Measurements from ENCODE around the gene GRIK5. TPM values are rescaled to one million over a fixed set of nuclear protein-coding genes. Genes with fewer than 3 reads are reported as not detected.

The GRIK5 gene
- total and polyA plus RNA-seq, 2 of the 8 experiments (the other 6 are each of a cell fraction or from before 2014, with no cell fraction given): 17.8 to 42.9 TPM

GRCh38 chr19:42062381-42062780 is 7.6 kb downstream of the GRIK5 start:
- no peak overlapping the region for H4K91ac ChIP-seq (replicated peaks; ENCODE audit: insufficient read length, low read length)
- peaks cover 0 to 7% of the 10 kb centered on the region in 2 experiments; a peak in 1 of 4 replicates for H3K79me2 ChIP-seq (ENCODE audit: control insufficient read depth in 1 of 2, insufficient read depth in 2 of 2, low read length in 2 of 2)
- TF ChIP-seq, protein P1, sequence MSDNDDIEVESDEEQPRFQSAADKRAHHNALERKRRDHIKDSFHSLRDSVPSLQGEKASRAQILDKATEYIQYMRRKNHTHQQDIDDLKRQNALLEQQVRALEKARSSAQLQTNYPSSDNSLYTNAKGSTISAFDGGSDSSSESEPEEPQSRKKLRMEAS (IDR thresholded peaks at IDR 0.05): no peak
- TF ChIP-seq CHD2 (IDR thresholded peaks at IDR 0.05; ENCODE audit: low read length) (no peak), HDAC6 (IDR thresholded peaks at IDR 0.05; ENCODE audit: low read depth, low read length) (no peak), GTF2F1 (IDR thresholded peaks at IDR 0.05; ENCODE audit: borderline replicate concordance, low read depth, low read length) (no peak), POU5F1 (IDR thresholded peaks at IDR 0.05; ENCODE audit: low read depth, low read length) (no peak)
- TF ChIP-seq, protein P2, sequence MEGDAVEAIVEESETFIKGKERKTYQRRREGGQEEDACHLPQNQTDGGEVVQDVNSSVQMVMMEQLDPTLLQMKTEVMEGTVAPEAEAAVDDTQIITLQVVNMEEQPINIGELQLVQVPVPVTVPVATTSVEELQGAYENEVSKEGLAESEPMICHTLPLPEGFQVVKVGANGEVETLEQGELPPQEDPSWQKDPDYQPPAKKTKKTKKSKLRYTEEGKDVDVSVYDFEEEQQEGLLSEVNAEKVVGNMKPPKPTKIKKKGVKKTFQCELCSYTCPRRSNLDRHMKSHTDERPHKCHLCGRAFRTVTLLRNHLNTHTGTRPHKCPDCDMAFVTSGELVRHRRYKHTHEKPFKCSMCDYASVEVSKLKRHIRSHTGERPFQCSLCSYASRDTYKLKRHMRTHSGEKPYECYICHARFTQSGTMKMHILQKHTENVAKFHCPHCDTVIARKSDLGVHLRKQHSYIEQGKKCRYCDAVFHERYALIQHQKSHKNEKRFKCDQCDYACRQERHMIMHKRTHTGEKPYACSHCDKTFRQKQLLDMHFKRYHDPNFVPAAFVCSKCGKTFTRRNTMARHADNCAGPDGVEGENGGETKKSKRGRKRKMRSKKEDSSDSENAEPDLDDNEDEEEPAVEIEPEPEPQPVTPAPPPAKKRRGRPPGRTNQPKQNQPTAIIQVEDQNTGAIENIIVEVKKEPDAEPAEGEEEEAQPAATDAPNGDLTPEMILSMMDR (IDR thresholded peaks at IDR 0.05; ENCODE audit: control extremely low read depth in 1 of 3, insufficient read depth in 1 of 3, low read depth in 1 of 3, low read length in 3 of 3): no peak

More at GRCh38 chr19:42062381-42062780, 7.6 kb downstream of the GRIK5 start:
- H2BK5ac ChIP-seq (ENCODE audit: low read depth, low read length): no peak overlapping the region
- H3K23ac ChIP-seq (ENCODE audit: insufficient read length): no peak overlapping the region
- DNase-seq (ENCODE audit: low read depth in 1 of 2, low spot score in 2 of 2): no peak
- H3K27me3 ChIP-seq (replicated peaks in 1 of 4; ENCODE audit: control insufficient read depth in 3 of 4, extremely low read depth in 1 of 4, insufficient read depth in 3 of 4, low read length in 3 of 4): no peaks in the 10 kb centered on the region
- CTCF ChIA-PET (ENCODE audit: partially characterized antibody): interaction anchor here (1.2 kb wide), 1 partner anchor 9 kb away, joined by 4 read pairs; no protein-coding TSS in a partner anchor
- peaks cover 8% of the 10 kb centered on the region for H3K79me1 ChIP-seq (ENCODE audit: low read depth, low read length)
- no peaks in the 10 kb centered on the region for H3K9me3 ChIP-seq (ENCODE audit: insufficient read depth in 2 of 2, low read depth in 1 of 2, low read length in 1 of 2)
- 0 out of 2 replicates have a peak, but pooled peaks cover 1% of the 10 kb centered on the region for H3K23me2 ChIP-seq (ENCODE audit: low read depth, low read length)
- no peak overlapping the region for H3K4me2 ChIP-seq (ENCODE audit: insufficient read depth in 1 of 2, low read depth in 2 of 2, low read length in 2 of 2)
- peaks cover 0 to under 1% (median 0%) of the 10 kb centered on the region in 4 experiments; a peak in 1 of 7 replicates for H3K4me1 ChIP-seq (replicated peaks in 1 of 4; ENCODE audit: control insufficient read depth in 3 of 4, insufficient read depth in 4 of 4, low read length in 3 of 4)
- no peak overlapping the region for H2BK120ac ChIP-seq (replicated peaks; ENCODE audit: low read depth, low read length)
- H4K8ac ChIP-seq (ENCODE audit: extremely low read depth, insufficient read depth, low read length): no peak overlapping the region
- no peak overlapping the region for H3K4ac ChIP-seq (replicated peaks; ENCODE audit: insufficient read length, low read depth, low read length)
- H3K14ac ChIP-seq (ENCODE audit: insufficient read length): no peak overlapping the region
- no peak overlapping the region for H2AK5ac ChIP-seq (ENCODE audit: low read depth, low read length)
- H3K36me3 ChIP-seq (ENCODE audit: control insufficient read depth in 2 of 4, insufficient read depth in 4 of 4, low read length in 3 of 4): peaks cover 19 to 58% (median 44%) of the 10 kb centered on the region in 4 experiments; a peak in 7 of 8 replicates
- POLR2A ChIA-PET (ENCODE audit: partially characterized antibody): no interaction called here
- no peak overlapping the region for H4K5ac ChIP-seq (ENCODE audit: insufficient read length, low read depth, low read length)
- no peak overlapping the region for H3K56ac ChIP-seq (replicated peaks; ENCODE audit: insufficient read length, low read depth, low read length)
- no peak overlapping the region for H3K9ac ChIP-seq (replicated peaks in 1 of 4; ENCODE audit: extremely low read depth in 1 of 4, low read depth in 3 of 4, low read length in 3 of 4)
- 96% methylated on average over 15 of the region's 16 CpGs; no CpG with 5 or more reads in 1 of the 2 experiments for WGBS, 2 experiments (ENCODE audit: extremely low coverage in 1 of 2, insufficient coverage in 1 of 2, insufficient read length in 1 of 2, insufficient replicate concordance in 2 of 2, low coverage in 1 of 2, low lambda C conversion rate in 2 of 2, missing lambda C conversion rate in 1 of 2)
- H3K27ac ChIP-seq (ENCODE audit: low read depth, low read length): no peak overlapping the region
- no peak overlapping the region for H3K18ac ChIP-seq (ENCODE audit: extremely low read depth, low read length)
- FAIRE-seq: no peak
- H2BK15ac ChIP-seq (ENCODE audit: low read length): no peak overlapping the region
- H2BK20ac ChIP-seq (ENCODE audit: low read length): no peak overlapping the region
- no peak overlapping the region for H2BK12ac ChIP-seq (ENCODE audit: low read depth, low read length)
- peaks cover 4 to 13% of the 10 kb centered on the region in 2 experiments for H4K20me1 ChIP-seq (replicated peaks in 1 of 2; ENCODE audit: control insufficient read depth in 1 of 2, insufficient read depth in 2 of 2, low read length in 2 of 2)
- no peak overlapping the region for H3K4me3 ChIP-seq (ENCODE audit: extremely low read depth in 1 of 4, insufficient read depth in 2 of 4, low read depth in 3 of 4, low read length in 4 of 4)
- H2AFZ ChIP-seq (ENCODE audit: low read length): no peak overlapping the region
